Sigmoid colon (tissue), 4 donors: ENCODE data around the gene DHFR.

Experiments used
- CTCF ChIP-seq, 4 experiments: fragments of 450-650 bp in 3 of 4; fragments of 200-600 bp in 1 of 4; IDR thresholded peaks; one replicate each; pipeline ENCODE4 v1.5.1; 2016 to 2019; ENCODE audit warnings: antibody characterized with exemption in 4 of 4, mild to moderate bottlenecking in 3 of 4, moderate library complexity in 2 of 4
- POLR2AphosphoS5 ChIP-seq, 4 donors: sonication (generic); formaldehyde crosslinking; IDR thresholded peaks; one replicate each; pipeline ENCODE4 v1.6.1; 2017; ENCODE audit warnings: antibody characterized with exemption in 4 of 4

- no peak for TF ChIP-seq POLR2AphosphoS5 (IDR thresholded peaks at IDR 0.05)
- TF ChIP-seq CTCF (IDR thresholded peaks at IDR 0.05): no peak
Observed at GRCh38 chr5:80653502-80653901, 1.3 kb downstream of the DHFR start.
